ENCODE measurements around the gene ALDH4A1. TPM values are rescaled to one million over a fixed set of nuclear protein-coding genes. Genes with fewer than 3 reads are reported as not detected.

ALDH4A1 gene, protein sequence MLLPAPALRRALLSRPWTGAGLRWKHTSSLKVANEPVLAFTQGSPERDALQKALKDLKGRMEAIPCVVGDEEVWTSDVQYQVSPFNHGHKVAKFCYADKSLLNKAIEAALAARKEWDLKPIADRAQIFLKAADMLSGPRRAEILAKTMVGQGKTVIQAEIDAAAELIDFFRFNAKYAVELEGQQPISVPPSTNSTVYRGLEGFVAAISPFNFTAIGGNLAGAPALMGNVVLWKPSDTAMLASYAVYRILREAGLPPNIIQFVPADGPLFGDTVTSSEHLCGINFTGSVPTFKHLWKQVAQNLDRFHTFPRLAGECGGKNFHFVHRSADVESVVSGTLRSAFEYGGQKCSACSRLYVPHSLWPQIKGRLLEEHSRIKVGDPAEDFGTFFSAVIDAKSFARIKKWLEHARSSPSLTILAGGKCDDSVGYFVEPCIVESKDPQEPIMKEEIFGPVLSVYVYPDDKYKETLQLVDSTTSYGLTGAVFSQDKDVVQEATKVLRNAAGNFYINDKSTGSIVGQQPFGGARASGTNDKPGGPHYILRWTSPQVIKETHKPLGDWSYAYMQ
- 1 to 10 TPM; 3.4 to 4.1 (median 3.7) TPM for total RNA-seq
- 1.8 TPM for total RNA-seq (2013)

DNA sequence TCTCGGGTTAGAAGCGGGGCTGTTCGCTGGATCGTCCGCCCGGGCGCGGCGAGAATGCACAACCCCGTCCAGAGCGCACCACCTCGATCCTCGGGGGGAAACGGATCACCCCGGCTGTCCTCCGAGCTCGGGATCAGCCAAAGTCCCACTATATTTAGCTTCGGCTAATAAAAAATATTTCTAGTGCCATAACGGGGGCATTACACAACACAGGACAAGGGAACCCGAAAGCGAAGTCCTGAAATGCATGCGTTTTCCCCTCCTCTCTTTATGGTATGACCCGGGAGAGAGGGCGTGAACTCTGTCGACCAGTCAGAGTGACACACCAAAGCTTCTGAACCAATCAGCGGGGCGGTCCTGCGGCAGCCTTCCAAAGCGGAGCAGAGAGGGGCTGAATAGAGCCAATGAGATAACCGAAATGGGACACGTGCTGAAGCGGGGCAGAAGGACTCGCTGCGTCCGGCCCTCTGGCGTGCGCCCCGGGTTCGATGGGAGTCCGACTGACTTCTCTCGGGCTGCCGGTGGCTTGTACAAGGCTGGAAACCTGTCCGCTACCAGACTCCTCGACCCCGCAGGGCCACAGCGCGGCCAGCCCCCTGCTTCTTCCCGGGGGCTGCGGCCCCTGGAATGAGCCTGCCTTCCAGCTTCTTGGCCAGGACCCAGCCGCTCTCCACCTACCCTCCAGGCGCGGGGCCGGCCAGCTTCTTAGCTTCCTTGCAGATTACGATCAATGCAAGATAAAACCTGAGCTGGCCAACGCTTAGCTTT lies at the start of gene ALDH4A1:
Gene ALDH4A1, minus strand, starts transcription at position 33 of the 768 bp plus-strand sequence. Its CDS starts 32 bp downstream, at position 1.
- H3K36me3 Mint-ChIP-seq = no peaks in the 10 kb centered on the region
- H3K4me1 ChIP-seq (ENCODE audit: control insufficient read depth, insufficient read depth, low read length) = peaks cover 28% of the 10 kb centered on the region

GRCh38 chr1:18951818-18952391 lies 49.5 kb upstream of the ALDH4A1 start:
- Histone ChIP-seq H3K27me3 (ENCODE audit: control insufficient read depth, insufficient read depth, low read length) (no peaks in the 10 kb centered on the region), H3K36me3 (ENCODE audit: control insufficient read depth, insufficient read depth, low read length) (no peaks in the 10 kb centered on the region), H3K27ac (ENCODE audit: low read length) (peak overlapping the region; percentile 89), H3K9me3 (ENCODE audit: control insufficient read depth, insufficient read depth, low read length) (no peaks in the 10 kb centered on the region), H3K4me1 (ENCODE audit: control insufficient read depth, insufficient read depth, low read length) (peaks cover 86% of the 10 kb centered on the region), H3K4me3 (ENCODE audit: low read length) (peak overlapping the region; percentile 30)
- intact Hi-C loops (cut with micrococcal nuclease) = loop anchor here (1.0 kb wide), 1 partner anchor 26 kb away; no protein-coding TSS in a partner anchor
- Mint-ChIP-seq H3K4me1 (peaks cover 83 to 84% of the 10 kb centered on the region in 2 donors), H3K27ac (peak overlapping the region; percentile 99 to 100), H3K9me3 (no peaks in the 10 kb centered on the region), H3K27me3 (ENCODE audit: low read depth in 2 of 2) (no peaks in the 10 kb centered on the region), H3K36me3 (no peaks in the 10 kb centered on the region), H3K4me3 (peak overlapping the region; percentile 90)
- 2% methylated on average over 8 of the region's 8 CpGs for WGBS (ENCODE audit: insufficient coverage)
- TF ChIP-seq CTCF (IDR thresholded peaks at IDR 0.05) = no peak
- DNase-seq (peak; percentile 87 to 94), ATAC-seq (peak; percentile 32 to 54 (median 53))

More for the DNA sequence above, at the start of gene ALDH4A1:
- Mint-ChIP-seq H3K4me1 (peaks cover 25 to 28% of the 10 kb centered on the region in 2 donors), H3K27me3 (ENCODE audit: low read depth in 2 of 2) (no peaks in the 10 kb centered on the region), H3K27ac (peak within 1 kb of the TSS; percentile 90 to 95), H3K4me3 (peak within 1 kb of the TSS; percentile 96), H3K9me3 (no peaks in the 10 kb centered on the region)
- Histone ChIP-seq H3K4me3 (ENCODE audit: low read length) (peak within 1 kb of the TSS; percentile 70), H3K27ac (ENCODE audit: low read length) (peak within 1 kb of the TSS; percentile 91), H3K27me3 (ENCODE audit: control insufficient read depth, insufficient read depth, low read length) (no peaks in the 10 kb centered on the region), H3K9me3 (ENCODE audit: control insufficient read depth, insufficient read depth, low read length) (no peaks in the 10 kb centered on the region), H3K36me3 (ENCODE audit: control insufficient read depth, insufficient read depth, low read length) (peaks cover 3% of the 10 kb centered on the region)
- under 1% methylated on average over 55 of the region's 55 CpGs for WGBS (ENCODE audit: insufficient coverage)
- DNase-seq = peak; percentile 86 to 96
- TF ChIP-seq CTCF (IDR thresholded peaks at IDR 0.05) = no peak
- intact Hi-C loops (cut with micrococcal nuclease) = loop anchor here (2.0 kb wide), 1 partner anchor 54 kb away; the partner anchor contains the start of gene IFFO2
- peak; percentile 93 to 98 (median 94) for ATAC-seq

GRCh38 chr1:18951416-18951815 lies 49.1 kb upstream of the ALDH4A1 start:
- Mint-ChIP-seq H3K36me3 (no peaks in the 10 kb centered on the region), H3K4me3 (peak overlapping the region; percentile 90), H3K27me3 (ENCODE audit: low read depth in 2 of 2) (no peaks in the 10 kb centered on the region), H3K9me3 (no peaks in the 10 kb centered on the region), H3K27ac (peak overlapping the region; percentile 99 to 100), H3K4me1 (peaks cover 84 to 86% of the 10 kb centered on the region in 2 donors)
- peaks cover 90% of the 10 kb centered on the region for H3K4me1 ChIP-seq (ENCODE audit: control insufficient read depth, insufficient read depth, low read length)
- WGBS (ENCODE audit: insufficient coverage) = 17% methylated on average over 9 of the region's 9 CpGs
- TF ChIP-seq CTCF (IDR thresholded peaks at IDR 0.05) = no peak
- peak overlapping the region; percentile 89 for H3K27ac ChIP-seq (ENCODE audit: low read length)
- DNase-seq = no peak
- intact Hi-C loops (cut with micrococcal nuclease) = no loop called here
- no peaks in the 10 kb centered on the region for H3K36me3 ChIP-seq (ENCODE audit: control insufficient read depth, insufficient read depth, low read length)
- H3K9me3 ChIP-seq (ENCODE audit: control insufficient read depth, insufficient read depth, low read length) = no peaks in the 10 kb centered on the region
- no peaks in the 10 kb centered on the region for H3K27me3 ChIP-seq (ENCODE audit: control insufficient read depth, insufficient read depth, low read length)
- peak overlapping the region; percentile 30 for H3K4me3 ChIP-seq (ENCODE audit: low read length)
- ATAC-seq = no peak
